ENCODE results near the gene NCOR1.
"Not testable (repeated sequence)": the region's sequence is repeated elsewhere in the genome, so short reads cannot be mapped to it uniquely, and the experiment has no call there.

Gene NCOR1

GRCh38 chr17:16148596-16148995, 66.7 kb downstream of the NCOR1 start:
- no peak for DNase-seq (ENCODE audit: low read depth)

- not testable (repeated sequence) for DNase-seq (ENCODE audit: low read depth)
Measured at GRCh38 chr17:16145319-16145890, 69.9 kb downstream of the NCOR1 start.

GRCh38 chr17:16141685-16142084, 73.6 kb downstream of the NCOR1 start:
- no peak for DNase-seq (ENCODE audit: low read depth)

GRCh38 chr17:16140854-16141253, 74.5 kb downstream of the NCOR1 start:
- DNase-seq (ENCODE audit: low read depth) = no peak

GRCh38 chr17:16135461-16135860, 79.9 kb downstream of the NCOR1 start:
- no peak for DNase-seq (ENCODE audit: low read depth)

GRCh38 chr17:16131593-16131992, 83.7 kb downstream of the NCOR1 start:
- no peak for DNase-seq (ENCODE audit: low read depth)

GRCh38 chr17:16129441-16130205, 85.7 kb downstream of the NCOR1 start:
- no peak for DNase-seq (ENCODE audit: low read depth)

GRCh38 chr17:16123531-16123930, 91.8 kb downstream of the NCOR1 start:
- DNase-seq (ENCODE audit: low read depth) = no peak

GRCh38 chr17:16122697-16123434, 92.5 kb downstream of the NCOR1 start:
- peak; percentile 26 for DNase-seq (ENCODE audit: low read depth)

- DNase-seq (ENCODE audit: low read depth) = no peak
Measured at GRCh38 chr17:16121915-16122314, 93.4 kb downstream of the NCOR1 start.

- no peak for DNase-seq (ENCODE audit: low read depth)
Measured at GRCh38 chr17:16120937-16121336, 94.4 kb downstream of the NCOR1 start.

- DNase-seq (ENCODE audit: low read depth) = no peak
Measured at GRCh38 chr17:16117149-16117548, 98.2 kb downstream of the NCOR1 start.

GRCh38 chr17:16115077-16115698, 100.1 kb downstream of the NCOR1 start:
- not testable (repeated sequence) for DNase-seq (ENCODE audit: low read depth)

- DNase-seq (ENCODE audit: low read depth) = no peak
Measured at GRCh38 chr17:16108871-16109270, 106.5 kb downstream of the NCOR1 start.

GRCh38 chr17:16108386-16108785, 106.9 kb downstream of the NCOR1 start:
- DNase-seq (ENCODE audit: low read depth) = no peak

- no peak for DNase-seq (ENCODE audit: low read depth)
Measured at GRCh38 chr17:16107165-16107770, 108.1 kb downstream of the NCOR1 start.

GRCh38 chr17:16106161-16106891, 109.0 kb downstream of the NCOR1 start:
- no peak for DNase-seq (ENCODE audit: low read depth)

GRCh38 chr17:16104189-16104588, 111.1 kb downstream of the NCOR1 start:
- no peak for DNase-seq (ENCODE audit: low read depth)

- DNase-seq (ENCODE audit: low read depth) = no peak
Measured at GRCh38 chr17:16101440-16101839, 113.9 kb downstream of the NCOR1 start.

GRCh38 chr17:16100737-16101400, 114.5 kb downstream of the NCOR1 start:
- no peak for DNase-seq (ENCODE audit: low read depth)

GRCh38 chr17:16091773-16092172, 123.6 kb downstream of the NCOR1 start:
- DNase-seq (ENCODE audit: low read depth) = no peak

Measured in HS-5 (cell line).